Tongue (tissue), 2 donors: ENCODE measurements around the gene RGP1. TPM values are rescaled to one million over a fixed set of nuclear protein-coding genes. Genes with fewer than 3 reads are reported as not detected.

Source experiments
- DNase-seq: peaks from one replicate; pipeline ENCODE4 v3.0.0-alpha.2; 2015
- total RNA-seq: library from RNA; depleted of rRNA; stranded (reverse); fragments of >200 nt; gene quantifications from one replicate; pipeline ENCODE4 v1.2.3, GENCODE V29; 2014

Gene RGP1
- total RNA-seq, 1 donor from 2014 or later, result 16.7 TPM

- DNase-seq, result no peak
Measured at GRCh38 chr9:35719546-35719945, 29.5 kb upstream of the RGP1 start.

- DNase-seq, result no peak
Measured at GRCh38 chr9:35723426-35723825, 25.7 kb upstream of the RGP1 start.

GRCh38 chr9:35723908-35724307 is 25.2 kb upstream of the RGP1 start:
- no peak for DNase-seq

- no peak for DNase-seq
Measured at GRCh38 chr9:35725362-35725761, 23.7 kb upstream of the RGP1 start.

GRCh38 chr9:35726931-35727330 is 22.2 kb upstream of the RGP1 start:
- DNase-seq, result peak; percentile 51

- DNase-seq, result no peak
Measured at GRCh38 chr9:35727676-35728040, 21.4 kb upstream of the RGP1 start.

GRCh38 chr9:35728041-35728971 is 20.8 kb upstream of the RGP1 start:
- peak; percentile 79 for DNase-seq

GRCh38 chr9:35729101-35729500 is 20.0 kb upstream of the RGP1 start:
- DNase-seq, result no peak

GRCh38 chr9:35729700-35730485 is 19.2 kb upstream of the RGP1 start:
- peak; percentile 49 for DNase-seq

- DNase-seq, result no peak
Measured at GRCh38 chr9:35730486-35730854, 18.6 kb upstream of the RGP1 start.

- no peak for DNase-seq
Measured at GRCh38 chr9:35731415-35732184, 17.5 kb upstream of the RGP1 start.

- DNase-seq, result peak; percentile 98
Measured at GRCh38 chr9:35732185-35732799, 16.8 kb upstream of the RGP1 start, which contains the start of the genes CREB3 and TLN1. TSS of gene CREB3 (plus strand) at chr9:35732666. CDS start at chr9:35732773, 107 bp downstream. TSS of gene TLN1 (minus strand) at chr9:35732195. CDS start at chr9:35725694, 6,501 bp downstream.

- DNase-seq, result peak; percentile 60
Measured at GRCh38 chr9:35732800-35733541, 16.1 kb upstream of the RGP1 start.

- DNase-seq, result no peak
Measured at GRCh38 chr9:35734096-35734495, 15.0 kb upstream of the RGP1 start.

- DNase-seq, result peak; percentile 78
Measured at GRCh38 chr9:35736201-35736633, 12.9 kb upstream of the RGP1 start.

- DNase-seq, result no peak
Measured at GRCh38 chr9:35737143-35737542, 11.9 kb upstream of the RGP1 start.

- DNase-seq, result no peak
Measured at GRCh38 chr9:35738186-35738585, 10.9 kb upstream of the RGP1 start.

- DNase-seq, result no peak
Measured at GRCh38 chr9:35738924-35739323, 10.2 kb upstream of the RGP1 start.

- no peak for DNase-seq
Measured at GRCh38 chr9:35740243-35740642, 8.8 kb upstream of the RGP1 start.

- DNase-seq, result no peak
Measured at GRCh38 chr9:35741740-35742139, 7.3 kb upstream of the RGP1 start.

GRCh38 chr9:35743452-35743851 is 5.6 kb upstream of the RGP1 start:
- no peak for DNase-seq
